Globus pallidus (tissue), 1 donor: Measurements from ENCODE around the gene PDE4B.
"Not testable (repeated sequence)": the region's sequence is repeated elsewhere in the genome, so short reads cannot be mapped to it uniquely, and the experiment has no call there.

Source experiments
- DNase-seq: peaks from one replicate; pipeline ENCODE4 v3.0.0-alpha.2; 2015; ENCODE audit warnings: low spot score

PDE4B gene

DNA sequence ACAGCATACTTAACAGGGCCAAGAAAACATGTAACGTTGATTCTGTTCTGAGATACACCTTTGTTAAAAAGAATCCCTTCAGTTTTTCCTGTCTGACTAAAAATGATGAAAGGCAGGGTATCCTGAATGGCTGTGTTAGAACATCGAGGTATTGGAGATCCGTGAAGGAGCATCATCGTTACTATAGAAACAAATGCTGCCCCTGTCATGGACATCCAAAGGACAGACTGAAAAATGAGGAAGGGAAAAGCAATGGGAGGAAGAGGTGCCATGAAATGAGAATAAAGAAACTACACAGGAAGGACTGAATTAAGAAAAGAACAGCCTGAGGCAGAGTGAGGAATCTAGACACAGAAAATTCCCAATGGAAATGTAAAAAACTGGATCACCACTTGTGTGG lies 257.9 kb downstream of the PDE4B start:
- no peak for DNase-seq

- no peak for DNase-seq
Observed at GRCh38 chr1:66055092-66055491, 262.4 kb downstream of the PDE4B start.

DNA sequence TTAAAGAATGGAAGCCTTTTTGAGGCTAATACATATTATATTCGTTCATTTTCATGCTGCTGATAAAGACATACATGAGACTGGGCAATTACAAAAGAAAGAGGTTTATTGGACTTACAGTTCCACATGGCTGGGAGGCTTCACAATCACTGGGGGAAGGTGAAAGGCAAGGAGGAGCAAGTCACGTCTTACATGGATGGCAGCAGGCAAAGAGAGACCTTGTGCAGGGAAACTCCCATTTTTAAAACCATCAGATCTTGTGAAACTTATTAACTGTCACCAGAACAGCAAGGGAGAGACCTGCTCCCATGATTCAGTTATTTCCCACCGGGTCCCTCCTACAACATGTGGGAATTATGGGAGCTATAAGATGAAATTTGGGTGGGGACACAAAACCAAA lies 264.8 kb downstream of the PDE4B start:
- DNase-seq: not testable (repeated sequence)

DNA sequence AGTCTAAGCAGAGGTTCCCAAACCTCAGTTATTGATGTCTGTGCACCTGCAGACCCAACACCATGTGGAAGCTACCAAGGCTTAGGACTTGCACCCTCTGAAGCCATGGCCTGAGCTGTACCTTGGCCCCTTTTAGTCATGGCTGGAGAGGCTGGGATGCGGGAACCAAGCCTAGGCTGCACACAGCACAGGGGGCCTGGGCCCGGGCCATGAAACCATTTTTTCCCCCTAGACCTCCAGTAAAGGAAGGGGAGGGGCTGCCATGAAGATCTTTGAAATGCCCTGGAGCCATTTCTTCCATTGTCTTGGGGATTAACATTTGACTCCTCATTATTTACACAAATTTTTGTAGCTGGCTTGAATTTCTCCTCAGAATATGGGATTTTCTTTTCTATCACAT lies 265.9 kb downstream of the PDE4B start:
- DNase-seq: no peak

DNA sequence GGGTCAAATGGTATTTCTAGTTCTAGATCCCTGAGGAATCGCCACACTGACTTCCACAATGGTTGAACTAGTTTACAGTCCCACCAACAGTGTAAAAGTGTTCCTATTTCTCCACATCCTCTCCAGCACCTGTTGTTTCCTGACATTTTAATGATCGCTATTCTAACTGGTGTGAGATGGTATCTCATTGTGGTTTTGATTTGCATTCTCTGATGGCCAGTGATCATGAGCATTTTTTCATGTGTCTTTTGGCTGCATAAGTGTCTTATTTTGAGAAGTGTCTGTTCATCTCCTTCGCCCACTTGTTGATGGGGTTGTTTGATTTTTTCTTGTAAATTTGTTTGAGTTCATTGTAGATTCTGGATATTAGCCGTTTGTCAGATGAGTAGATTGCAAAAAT lies 274.5 kb downstream of the PDE4B start:
- not testable (repeated sequence) for DNase-seq

DNA sequence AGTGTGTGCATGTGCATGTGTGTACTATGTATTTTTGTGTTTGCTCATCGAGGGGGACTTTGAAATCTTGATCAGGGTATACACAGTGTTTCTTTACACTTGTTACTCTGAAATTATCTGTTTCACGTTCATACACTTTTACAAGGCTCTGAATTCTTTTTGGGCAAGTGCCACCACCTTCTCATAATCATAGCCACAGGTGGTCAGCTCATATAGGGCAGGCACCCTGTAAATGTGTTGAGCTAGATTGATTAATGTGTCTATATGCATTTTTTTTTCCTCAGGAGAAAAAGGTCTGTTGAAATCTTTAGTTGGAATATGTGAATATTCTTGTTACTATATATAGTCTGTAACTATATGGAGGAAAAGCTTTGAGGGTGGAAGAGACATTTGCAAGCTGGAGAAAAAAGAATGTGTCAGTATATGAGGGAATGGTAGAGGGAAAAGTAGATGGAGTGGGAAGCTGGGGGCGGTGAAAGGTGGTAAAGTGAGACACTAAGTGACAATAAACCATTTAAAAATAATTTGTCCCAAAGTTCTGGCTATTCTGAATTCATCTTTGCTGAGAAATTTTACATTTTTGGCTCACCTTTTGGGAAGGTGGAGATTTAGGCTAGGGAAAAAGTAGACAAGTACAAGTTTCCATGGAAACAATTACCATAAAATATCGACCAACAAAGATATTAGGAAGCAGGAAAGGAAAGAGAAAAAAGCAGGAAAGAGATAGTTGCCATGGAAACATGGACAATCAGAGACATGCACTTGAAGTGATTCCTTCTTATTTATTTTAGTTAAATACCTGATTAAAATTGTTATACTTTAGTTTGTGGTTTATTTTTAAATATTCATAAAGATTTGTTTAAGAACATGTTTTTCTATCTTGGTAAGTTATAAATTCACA lies 277.5 kb downstream of the PDE4B start:
- DNase-seq: no peak

DNA sequence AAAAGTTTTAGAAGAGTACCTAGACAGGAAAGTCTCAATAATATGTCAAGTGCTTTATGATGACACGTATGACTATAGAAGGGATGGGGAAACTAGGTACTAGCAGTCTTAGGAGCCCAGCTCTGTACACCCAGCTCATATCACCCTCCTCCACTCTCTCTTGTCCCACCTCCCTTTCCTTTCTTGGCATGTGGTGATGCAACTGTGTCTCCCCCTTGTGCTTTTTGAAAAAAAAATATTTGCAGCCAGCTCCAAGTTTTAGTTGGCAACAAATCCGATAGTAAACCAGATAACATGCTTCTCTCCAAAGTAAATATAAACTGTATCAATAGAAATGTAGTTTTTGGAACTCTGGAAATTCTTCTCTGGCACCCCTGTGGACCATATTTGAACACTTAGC lies 280.7 kb downstream of the PDE4B start:
- DNase-seq: no peak

- DNase-seq: no peak
Observed at GRCh38 chr1:66074147-66074546, 281.5 kb downstream of the PDE4B start.

DNA sequence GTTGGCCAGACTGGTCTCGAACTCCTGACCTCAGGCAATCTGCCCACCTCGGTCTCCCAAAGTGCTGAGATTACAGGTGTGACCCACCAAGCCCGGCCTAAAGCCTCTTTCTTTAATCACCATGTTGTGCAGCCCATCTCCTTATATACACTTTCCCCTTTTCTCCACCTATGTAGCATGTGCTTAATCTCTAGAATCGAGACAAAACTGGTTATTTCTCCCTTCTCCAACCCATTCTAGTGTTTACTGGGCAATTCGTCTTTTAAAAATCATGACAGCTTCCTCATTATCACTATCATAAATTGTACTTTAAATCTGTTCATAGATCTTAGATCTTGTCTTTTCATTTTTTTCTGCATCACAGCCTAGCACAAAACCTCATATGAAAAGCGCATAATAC lies 285.7 kb downstream of the PDE4B start:
- DNase-seq: no peak

DNA sequence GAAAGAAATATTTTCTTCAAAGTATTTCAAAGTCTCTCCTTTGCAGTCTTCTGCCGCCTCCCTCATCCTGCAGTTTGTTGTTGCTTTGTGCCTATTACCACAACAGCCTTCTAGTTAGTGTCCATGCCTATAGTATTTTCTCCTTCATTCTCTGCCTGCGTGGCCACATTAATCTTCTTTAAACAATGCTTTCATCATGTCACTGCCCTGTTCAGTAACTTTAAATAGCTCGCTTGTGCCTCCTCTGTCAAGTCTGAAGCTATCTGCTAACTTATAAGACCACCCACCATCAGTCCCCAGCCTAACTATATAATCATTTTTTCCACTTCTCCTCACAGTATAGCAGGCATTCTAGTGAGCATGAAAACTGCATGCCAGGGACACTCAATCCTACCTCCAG lies 290.3 kb downstream of the PDE4B start:
- DNase-seq: no peak

DNA sequence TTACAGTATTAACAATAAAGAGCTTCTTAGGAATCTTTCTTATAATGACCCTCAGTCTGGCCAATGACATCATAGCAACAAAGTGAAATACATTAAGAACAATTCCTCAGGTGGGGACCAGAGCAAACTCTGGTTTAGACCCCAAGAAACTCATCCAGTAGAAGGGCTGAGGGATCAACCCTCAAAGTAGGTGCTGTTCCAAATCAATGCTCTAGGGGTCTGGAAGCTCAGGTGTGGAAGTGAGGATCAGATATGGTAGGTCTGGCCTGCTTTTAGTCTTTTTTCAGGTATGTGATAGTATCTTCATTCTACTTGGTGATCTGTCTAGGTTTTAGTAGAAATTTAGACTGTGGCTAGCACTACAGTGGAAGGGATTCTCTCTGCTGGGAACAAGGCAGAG lies 291.7 kb downstream of the PDE4B start:
- DNase-seq: no peak

DNA sequence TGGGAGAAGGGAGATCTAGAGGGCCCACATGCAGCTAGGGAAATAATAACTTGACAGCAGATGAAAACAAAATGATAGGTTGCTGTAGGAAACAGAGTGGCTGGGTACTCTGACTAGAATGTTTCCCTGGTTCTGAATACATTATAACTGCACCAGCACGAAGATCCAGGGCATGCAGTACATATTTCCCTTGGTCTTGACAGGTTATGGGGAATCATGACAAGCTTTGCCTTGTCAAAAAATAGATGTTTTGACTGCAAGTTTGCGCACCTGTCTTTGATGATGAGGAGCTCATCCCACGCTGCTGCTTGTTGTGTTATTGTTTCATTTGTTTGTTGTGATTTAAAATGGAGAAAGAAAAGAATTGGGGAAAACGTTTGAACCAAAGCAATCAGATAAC lies 292.9 kb downstream of the PDE4B start:
- DNase-seq: no peak

DNA sequence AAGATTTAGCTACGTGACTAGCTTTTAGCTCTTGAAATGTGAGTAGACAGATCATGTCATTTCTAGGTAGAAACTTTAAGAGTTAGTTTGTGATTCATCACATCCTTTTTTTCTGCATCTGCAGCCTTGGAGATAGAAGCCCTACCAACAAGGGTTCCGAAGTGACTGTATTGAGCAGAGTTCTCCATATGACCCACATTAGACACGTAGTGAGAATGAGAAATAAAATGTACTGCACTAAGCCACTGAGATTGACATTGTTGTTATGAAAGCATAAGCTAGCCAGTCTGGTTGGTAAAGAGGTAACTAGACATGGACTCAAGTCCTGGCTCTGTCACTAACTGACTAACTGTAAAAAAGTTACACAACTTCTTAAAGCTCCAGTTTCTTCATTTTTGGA lies 296.1 kb downstream of the PDE4B start:
- no peak for DNase-seq

DNA sequence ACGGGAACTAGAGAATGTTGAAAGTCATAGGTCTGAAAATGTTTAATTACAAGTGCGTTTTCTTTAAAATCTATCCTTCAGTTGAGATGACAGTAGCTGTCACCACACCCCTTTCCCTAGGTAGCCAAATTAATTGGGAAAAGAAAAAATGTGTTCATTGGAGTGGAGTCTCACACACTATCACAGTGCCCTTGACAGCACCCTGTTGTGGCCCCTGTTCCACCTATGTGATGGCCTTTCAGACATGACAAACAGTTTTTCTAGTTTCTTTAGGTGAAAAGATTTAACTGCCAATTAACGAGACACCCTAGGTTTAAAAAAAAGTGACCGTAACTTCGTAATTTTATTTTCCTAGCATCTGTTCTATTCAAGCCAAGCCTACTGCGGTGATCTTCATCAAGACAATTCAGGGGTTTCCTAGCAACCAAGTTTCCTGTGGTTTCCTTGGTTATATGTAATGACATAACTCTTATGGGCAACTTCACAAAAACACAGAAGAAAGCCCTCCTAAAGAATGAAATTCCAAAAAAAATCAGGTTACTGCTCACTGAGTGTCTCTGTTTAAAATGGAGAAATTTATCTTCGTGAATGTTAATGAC lies 298.3 kb downstream of the PDE4B start:
- no peak for DNase-seq

DNA sequence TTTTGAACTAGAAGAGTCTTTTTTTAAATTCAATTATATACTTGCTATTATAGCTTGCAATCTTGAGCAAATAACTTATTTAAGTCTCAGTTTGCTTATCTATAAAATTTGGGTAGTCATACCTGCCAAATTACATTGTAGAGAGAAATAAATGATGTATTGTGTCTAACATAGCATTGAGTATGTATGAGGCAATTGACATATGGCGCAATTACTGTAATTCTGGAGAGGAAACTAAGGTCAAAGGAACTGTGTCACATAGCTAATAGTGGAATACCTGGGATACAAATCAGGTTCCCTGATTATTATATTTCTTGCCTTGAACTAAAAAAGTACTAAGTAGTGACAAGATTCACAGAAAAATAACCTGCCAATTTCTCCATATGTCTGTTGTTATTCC lies 302.5 kb downstream of the PDE4B start:
- no peak for DNase-seq

DNA sequence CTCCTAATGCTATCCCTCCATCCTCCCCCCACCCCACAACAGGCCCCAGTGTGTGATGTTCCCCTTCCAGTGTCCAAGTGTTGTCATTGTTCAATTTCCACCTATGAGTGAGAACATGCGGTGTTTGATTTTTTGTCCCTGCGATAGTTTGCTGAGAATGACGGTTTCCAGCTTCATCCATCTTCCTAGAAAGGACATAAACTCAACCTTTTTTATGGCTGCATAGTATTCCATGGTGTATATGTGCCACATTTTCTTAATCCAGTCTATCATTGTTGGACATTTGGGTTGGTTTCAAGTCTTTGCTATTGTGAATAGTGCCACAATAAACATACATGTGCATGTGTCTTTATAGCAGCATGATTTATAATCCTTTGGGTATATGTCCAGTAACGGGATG lies 308.3 kb downstream of the PDE4B start:
- DNase-seq: not testable (repeated sequence)

DNA sequence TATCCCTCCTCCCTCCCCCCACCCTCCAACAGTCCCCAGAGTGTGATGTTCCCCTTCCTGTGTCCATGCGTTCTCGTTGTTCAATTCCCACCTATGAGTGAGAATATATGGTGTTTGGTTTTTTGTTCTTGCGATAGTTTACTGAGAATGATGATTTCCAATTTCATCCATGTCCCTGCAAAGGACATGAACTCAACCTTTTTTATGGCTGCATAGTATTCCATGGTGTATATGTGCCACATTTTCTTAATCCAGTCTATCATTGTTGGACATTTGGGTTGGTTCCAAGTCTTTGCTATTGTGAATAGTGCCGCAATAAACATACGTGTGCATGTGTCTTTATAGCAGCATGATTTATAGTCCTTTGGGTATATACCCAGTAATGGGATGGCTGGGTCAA lies 311.4 kb downstream of the PDE4B start:
- DNase-seq: not testable (repeated sequence)

DNA sequence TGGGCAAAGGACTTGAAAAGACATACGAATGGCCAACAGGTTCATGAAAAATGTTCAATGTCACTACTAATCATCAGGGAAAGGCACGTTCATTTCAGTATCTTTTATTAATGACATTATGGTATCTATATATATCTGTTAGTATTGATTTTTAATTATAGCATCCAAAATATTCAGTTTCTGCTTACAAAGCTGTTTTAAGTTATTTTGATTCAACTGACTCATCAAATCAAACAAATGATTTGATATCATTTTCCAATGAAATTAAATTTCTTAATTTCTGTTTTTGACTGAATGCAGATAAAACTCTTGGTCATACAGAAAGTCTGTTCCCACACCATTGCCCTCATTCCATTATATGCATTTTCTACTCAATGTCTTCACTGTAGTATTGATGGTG lies 315.9 kb downstream of the PDE4B start:
- DNase-seq: no peak

DNA sequence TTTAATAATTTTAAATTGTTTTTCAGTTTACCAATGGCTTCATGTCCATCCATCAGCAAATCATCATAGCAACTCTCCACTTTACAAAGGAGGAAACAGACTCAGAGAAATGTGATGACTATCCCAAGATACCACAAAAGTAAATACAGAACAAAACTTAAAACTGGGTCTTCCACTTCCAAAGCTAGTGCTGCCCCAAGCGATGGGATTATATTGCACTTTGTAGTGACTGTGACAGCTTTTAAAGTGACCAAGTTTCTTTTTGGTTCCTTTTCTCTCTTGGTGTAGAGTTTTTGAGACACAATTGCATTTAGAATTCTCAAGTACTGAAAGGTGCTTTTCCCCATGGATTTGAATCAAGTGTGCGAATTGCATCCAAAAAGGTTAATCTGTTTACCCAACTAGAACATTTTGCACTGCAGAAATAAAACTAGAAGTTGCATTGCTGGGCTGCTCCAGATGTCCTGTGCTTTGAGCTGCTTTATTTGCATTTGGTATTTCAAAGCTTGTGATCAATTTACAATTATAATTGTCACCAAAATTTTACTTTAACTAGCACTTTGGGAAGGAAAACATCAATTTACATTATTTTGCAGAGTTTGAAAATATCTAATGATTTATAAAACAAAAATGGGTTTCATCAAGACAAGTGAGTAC lies 320.2 kb downstream of the PDE4B start:
- no peak for DNase-seq

DNA sequence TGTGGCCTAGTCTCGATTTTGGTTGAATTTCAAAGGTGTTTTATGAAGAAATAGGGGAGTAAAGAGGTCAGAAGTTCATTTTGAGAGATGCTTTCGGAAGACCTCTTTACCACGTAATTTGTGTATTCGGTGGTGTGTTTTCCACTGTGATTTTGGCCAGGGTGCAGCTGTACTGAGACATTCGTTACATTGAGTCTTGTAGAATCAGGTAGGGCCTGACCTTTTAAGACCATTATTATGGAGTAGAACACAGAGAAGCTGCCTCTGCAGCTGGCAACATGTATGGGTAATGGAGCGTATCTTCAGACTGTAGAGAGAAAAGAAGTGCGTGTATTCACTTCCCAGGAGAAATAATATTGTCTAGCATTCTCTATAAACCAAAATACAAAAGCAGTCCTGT lies 326.5 kb downstream of the PDE4B start:
- no peak for DNase-seq

DNA sequence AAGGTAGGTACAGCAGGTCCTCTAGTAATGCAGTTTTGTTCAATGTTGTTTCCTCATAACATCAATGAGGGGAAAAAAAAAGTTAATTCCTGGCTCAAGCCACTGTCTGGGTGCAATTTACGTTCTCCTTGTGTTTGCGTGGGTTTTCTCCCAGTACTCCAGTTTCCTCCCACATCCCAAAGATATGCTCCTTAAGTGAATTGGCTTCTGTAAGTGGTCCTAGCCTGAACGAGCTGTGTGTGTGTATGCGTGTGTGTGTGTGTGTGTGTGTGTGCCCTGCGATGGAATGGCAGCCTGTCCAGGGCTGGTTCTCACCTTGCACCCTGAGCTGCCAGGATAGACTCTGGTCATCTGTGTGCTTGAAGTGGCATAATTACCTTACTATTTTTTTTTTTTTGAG lies 332.0 kb downstream of the PDE4B start:
- no peak for DNase-seq

GRCh38 chr1:66128641-66129040 lies 335.9 kb downstream of the PDE4B start:
- not testable (repeated sequence) for DNase-seq

DNA sequence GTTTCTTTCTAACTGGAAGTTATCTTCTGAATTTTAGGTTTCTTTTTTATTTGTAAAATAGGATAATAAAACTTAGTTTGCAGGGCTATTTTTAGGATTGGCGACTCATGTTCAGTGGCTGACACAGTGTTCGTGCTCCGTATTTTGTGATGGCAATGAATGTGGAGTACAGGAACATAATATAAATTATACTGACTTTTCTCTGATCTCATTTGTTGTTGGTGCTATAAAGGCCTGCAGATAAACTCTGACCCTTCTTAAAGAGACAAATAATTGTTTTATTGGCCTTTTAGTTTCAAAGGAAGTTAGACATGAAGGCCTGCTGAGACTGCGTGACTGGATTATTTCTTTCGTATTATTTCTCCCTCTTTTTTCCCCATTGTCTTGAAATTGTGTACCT lies 339.6 kb downstream of the PDE4B start:
- DNase-seq: no peak
